GM23338 (cell line): ENCODE measurements around the gene AKNA. TPM values are rescaled to one million over a fixed set of nuclear protein-coding genes. Genes with fewer than 3 reads are reported as not detected.

Experiments used
- ATAC-seq: fragments of 200-7000 bp; cut with Tn5 transposase; 3 replicates; pipeline ENCODE4 v1.9.1; 2020
- DNase-seq: peaks from one replicate; pipeline ENCODE4 v3.0.0-alpha.2; 2015; ENCODE audit warnings: low spot score
- H2AFZ ChIP-seq: fragments of 200-600 bp; sonication (generic); 2 replicates; pipeline ENCODE4 v1.8.0; 2016; ENCODE audit warnings: antibody characterized with exemption, mild to moderate bottlenecking, moderate library complexity
- H3F3A ChIP-seq: fragments of 200-600 bp; sonication (generic); replicated peaks from 2 replicates; pipeline ENCODE4 v1.8.0; 2017; ENCODE audit warnings: antibody characterized with exemption, mixed run types, low read depth
- H3K27ac ChIP-seq: fragments of 200-600 bp; sonication (generic); 2 replicates; pipeline ENCODE4 v1.6.1; 2016; ENCODE audit warnings: low read depth
- H3K27me3 ChIP-seq: fragments of 200-600 bp; sonication (generic); 2 replicates; pipeline ENCODE4 v1.8.0; 2016; ENCODE audit warnings: mild to moderate bottlenecking, mixed run types, moderate library complexity; ENCODE audit not compliant: insufficient read depth
- H3K36me3 ChIP-seq: fragments of 200-600 bp; sonication (generic); 2 replicates; pipeline ENCODE4 v1.8.0; 2016; ENCODE audit warnings: mild to moderate bottlenecking; ENCODE audit not compliant: insufficient read depth
- H3K4me1 ChIP-seq: fragments of 200-600 bp; sonication (generic); 2 replicates; pipeline ENCODE4 v1.8.0; 2016; ENCODE audit warnings: mild to moderate bottlenecking, moderate library complexity; ENCODE audit not compliant: insufficient read depth
- H3K4me2 ChIP-seq: fragments of 200-600 bp; sonication (generic); 2 replicates; pipeline ENCODE4 v1.7.1; 2017; ENCODE audit warnings: mixed run types
- H3K4me3 ChIP-seq: fragments of 200-600 bp; sonication (generic); 2 replicates; pipeline ENCODE4 v1.6.1; 2016; ENCODE audit warnings: mixed run types
- H3K79me2 ChIP-seq: fragments of 200-600 bp; sonication (generic); replicated peaks from 2 replicates; pipeline ENCODE4 v1.8.0; 2017; ENCODE audit warnings: mild to moderate bottlenecking; ENCODE audit not compliant: insufficient read depth
- H3K9me2 ChIP-seq: fragments of 200-600 bp; sonication (generic); 2 replicates; pipeline ENCODE4 v1.8.0; 2017; ENCODE audit not compliant: insufficient read depth
- H4K20me1 ChIP-seq: fragments of 200-600 bp; sonication (generic); replicated peaks from 2 replicates; pipeline ENCODE4 v1.8.0; 2017; ENCODE audit warnings: mild to moderate bottlenecking; ENCODE audit not compliant: insufficient read depth
- H3K27ac Mint-ChIP-seq: 2 replicates; pipeline ENCODE4 v1.8.0; 2020; ENCODE audit warnings: inconsistent platforms, mild to moderate bottlenecking, moderate library complexity, mixed read lengths
- H3K27me3 Mint-ChIP-seq: 3 replicates; pipeline ENCODE4 v1.8.0; 2022; ENCODE audit warnings: low read depth, mild to moderate bottlenecking, moderate library complexity, mixed read lengths, inconsistent platforms; ENCODE audit not compliant: insufficient read depth, poor library complexity
- H3K36me3 Mint-ChIP-seq: 3 replicates; pipeline ENCODE4 v1.8.0; 2021; ENCODE audit warnings: low read depth, mild to moderate bottlenecking, inconsistent platforms, moderate library complexity, mixed read lengths
- H3K4me1 Mint-ChIP-seq: 3 replicates; pipeline ENCODE4 v1.8.0; 2020; ENCODE audit warnings: mild to moderate bottlenecking, inconsistent platforms, mixed read lengths
- H3K4me3 Mint-ChIP-seq: 3 replicates; pipeline ENCODE4 v1.8.0; 2021; ENCODE audit warnings: moderate library complexity, mild to moderate bottlenecking, inconsistent platforms, mixed read lengths
- H3K9me3 Mint-ChIP-seq: 3 replicates; pipeline ENCODE4 v1.8.0; 2020; ENCODE audit warnings: moderate library complexity, mild to moderate bottlenecking, inconsistent platforms, mixed read lengths
- CREB1 ChIP-seq: fragments of 250-450 bp; sonication (Bioruptor Pico); IDR thresholded peaks from 2 replicates; pipeline ENCODE4 v1.5.0; 2020; ENCODE audit warnings: low read depth, mild to moderate bottlenecking, moderate library complexity
- NANOG ChIP-seq: IDR thresholded peaks from 2 replicates; pipeline ENCODE4 v1.6.1; 2016; ENCODE audit warnings: antibody characterized with exemption, borderline replicate concordance
- STAT1 ChIP-seq: IDR thresholded peaks from one replicate; pipeline ENCODE4 v1.6.1; 2016; ENCODE audit warnings: antibody characterized with exemption; ENCODE audit not compliant: unreplicated experiment
- ZNF114 ChIP-seq: fragments of 250-450 bp; sonication (Bioruptor Pico); IDR thresholded peaks from 2 replicates; pipeline ENCODE4 v1.5.0; 2020; ENCODE audit warnings: mild to moderate bottlenecking, moderate library complexity
- ZNF331 ChIP-seq: fragments of 250-450 bp; sonication (Bioruptor Pico); IDR thresholded peaks from 2 replicates; pipeline ENCODE4 v1.5.0; 2020; ENCODE audit warnings: low read depth, mild to moderate bottlenecking, moderate library complexity
- polyA plus RNA-seq: library from polyadenylated mRNA; unstranded; fragments of >200 nt; fragmentation: Nextera tagmentation; extraction: Ambion mirVana; gene quantifications from 2 replicates; pipeline ENCODE4 v1.2.1, GENCODE V29; 2016
- total RNA-seq: library from RNA; depleted of rRNA; stranded (reverse); fragments of >200 nt; shearing (Covaris generic); gene quantifications from 2 replicates; pipeline ENCODE4 v1.2.3, GENCODE V29; 2014
- TF ChIP-seq, protein P1 (sequence below): fragments of 250-450 bp; sonication (Bioruptor Pico); IDR thresholded peaks from 2 replicates; pipeline ENCODE4 v1.5.0; 2020; ENCODE audit warnings: mild to moderate bottlenecking, moderate library complexity
- TF ChIP-seq, protein P2 (sequence below): IDR thresholded peaks from one replicate; pipeline ENCODE4 v1.6.1; 2018; ENCODE audit warnings: antibody characterized with exemption; ENCODE audit not compliant: unreplicated experiment

Gene AKNA
- total and polyA plus RNA-seq, 2 experiments from 2014 or later: 9.0 to 28.1 TPM

DNA sequence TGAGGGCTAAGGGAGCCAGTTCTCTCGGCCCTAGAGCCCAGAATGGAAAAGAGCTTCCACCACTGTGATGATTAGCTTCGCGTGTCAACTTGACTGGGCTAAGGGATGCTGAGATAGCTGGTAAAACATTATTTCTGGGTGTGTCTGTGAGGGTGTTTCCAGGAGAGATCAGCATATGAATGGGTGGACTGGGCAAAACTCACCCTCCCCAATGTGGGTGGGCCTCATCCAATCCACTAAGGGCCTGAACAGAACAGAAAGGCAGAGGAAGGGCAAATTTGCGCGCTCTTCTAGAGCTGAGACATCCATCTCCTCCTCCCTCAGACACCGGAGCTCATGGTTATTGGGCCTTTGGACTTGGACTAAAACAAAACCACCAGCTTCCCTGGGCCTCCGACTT lies 20.9 kb upstream of the AKNA start (continued):
- TF ChIP-seq, protein P1, sequence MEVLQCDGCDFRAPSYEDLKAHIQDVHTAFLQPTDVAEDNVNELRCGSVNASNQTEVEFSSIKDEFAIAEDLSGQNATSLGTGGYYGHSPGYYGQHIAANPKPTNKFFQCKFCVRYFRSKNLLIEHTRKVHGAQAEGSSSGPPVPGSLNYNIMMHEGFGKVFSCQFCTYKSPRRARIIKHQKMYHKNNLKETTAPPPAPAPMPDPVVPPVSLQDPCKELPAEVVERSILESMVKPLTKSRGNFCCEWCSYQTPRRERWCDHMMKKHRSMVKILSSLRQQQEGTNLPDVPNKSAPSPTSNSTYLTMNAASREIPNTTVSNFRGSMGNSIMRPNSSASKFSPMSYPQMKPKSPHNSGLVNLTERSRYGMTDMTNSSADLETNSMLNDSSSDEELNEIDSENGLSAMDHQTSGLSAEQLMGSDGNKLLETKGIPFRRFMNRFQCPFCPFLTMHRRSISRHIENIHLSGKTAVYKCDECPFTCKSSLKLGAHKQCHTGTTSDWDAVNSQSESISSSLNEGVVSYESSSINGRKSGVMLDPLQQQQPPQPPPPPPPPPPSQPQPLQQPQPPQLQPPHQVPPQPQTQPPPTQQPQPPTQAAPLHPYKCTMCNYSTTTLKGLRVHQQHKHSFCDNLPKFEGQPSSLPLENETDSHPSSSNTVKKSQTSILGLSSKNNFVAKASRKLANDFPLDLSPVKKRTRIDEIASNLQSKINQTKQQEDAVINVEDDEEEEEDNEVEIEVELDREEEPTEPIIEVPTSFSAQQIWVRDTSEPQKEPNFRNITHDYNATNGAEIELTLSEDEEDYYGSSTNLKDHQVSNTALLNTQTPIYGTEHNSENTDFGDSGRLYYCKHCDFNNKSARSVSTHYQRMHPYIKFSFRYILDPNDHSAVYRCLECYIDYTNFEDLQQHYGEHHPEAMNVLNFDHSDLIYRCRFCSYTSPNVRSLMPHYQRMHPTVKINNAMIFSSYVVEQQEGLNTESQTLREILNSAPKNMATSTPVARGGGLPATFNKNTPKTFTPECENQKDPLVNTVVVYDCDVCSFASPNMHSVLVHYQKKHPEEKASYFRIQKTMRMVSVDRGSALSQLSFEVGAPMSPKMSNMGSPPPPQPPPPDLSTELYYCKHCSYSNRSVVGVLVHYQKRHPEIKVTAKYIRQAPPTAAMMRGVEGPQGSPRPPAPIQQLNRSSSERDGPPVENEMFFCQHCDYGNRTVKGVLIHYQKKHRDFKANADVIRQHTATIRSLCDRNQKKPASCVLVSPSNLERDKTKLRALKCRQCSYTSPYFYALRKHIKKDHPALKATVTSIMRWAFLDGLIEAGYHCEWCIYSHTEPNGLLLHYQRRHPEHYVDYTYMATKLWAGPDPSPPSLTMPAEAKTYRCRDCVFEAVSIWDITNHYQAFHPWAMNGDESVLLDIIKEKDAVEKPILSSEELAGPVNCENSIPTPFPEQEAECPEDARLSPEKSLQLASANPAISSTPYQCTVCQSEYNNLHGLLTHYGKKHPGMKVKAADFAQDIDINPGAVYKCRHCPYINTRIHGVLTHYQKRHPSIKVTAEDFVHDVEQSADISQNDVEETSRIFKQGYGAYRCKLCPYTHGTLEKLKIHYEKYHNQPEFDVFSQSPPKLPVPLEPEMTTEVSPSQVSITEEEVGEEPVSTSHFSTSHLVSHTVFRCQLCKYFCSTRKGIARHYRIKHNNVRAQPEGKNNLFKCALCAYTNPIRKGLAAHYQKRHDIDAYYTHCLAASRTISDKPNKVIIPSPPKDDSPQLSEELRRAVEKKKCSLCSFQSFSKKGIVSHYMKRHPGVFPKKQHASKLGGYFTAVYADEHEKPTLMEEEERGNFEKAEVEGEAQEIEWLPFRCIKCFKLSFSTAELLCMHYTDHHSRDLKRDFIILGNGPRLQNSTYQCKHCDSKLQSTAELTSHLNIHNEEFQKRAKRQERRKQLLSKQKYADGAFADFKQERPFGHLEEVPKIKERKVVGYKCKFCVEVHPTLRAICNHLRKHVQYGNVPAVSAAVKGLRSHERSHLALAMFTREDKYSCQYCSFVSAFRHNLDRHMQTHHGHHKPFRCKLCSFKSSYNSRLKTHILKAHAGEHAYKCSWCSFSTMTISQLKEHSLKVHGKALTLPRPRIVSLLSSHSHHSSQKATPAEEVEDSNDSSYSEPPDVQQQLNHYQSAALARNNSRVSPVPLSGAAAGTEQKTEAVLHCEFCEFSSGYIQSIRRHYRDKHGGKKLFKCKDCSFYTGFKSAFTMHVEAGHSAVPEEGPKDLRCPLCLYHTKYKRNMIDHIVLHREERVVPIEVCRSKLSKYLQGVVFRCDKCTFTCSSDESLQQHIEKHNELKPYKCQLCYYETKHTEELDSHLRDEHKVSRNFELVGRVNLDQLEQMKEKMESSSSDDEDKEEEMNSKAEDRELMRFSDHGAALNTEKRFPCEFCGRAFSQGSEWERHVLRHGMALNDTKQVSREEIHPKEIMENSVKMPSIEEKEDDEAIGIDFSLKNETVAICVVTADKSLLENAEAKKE (CRISPR knock-in tag): no peak
- no peak for TF ChIP-seq ZNF114 (CRISPR knock-in tag)

DNA sequence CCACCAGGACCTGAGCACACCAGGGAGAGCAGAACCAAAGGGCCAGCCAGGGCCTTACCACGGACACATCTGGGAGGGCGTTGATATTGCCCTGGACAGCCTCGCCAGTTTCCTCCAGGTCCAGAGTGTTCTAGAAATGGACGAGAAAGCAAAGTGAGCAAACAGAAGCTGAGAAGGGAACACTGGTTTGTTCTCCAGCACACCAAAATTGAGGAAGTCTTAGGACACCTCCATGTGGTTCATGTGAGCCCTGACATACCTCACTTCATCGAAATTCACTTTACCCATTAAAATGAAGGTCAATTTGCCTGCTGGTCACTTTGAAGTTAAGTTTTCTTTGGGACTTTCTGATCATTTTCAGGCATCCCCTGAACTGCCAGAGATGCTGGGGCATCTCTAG lies 20.1 kb upstream of the AKNA start:
- H3K27ac Mint-ChIP-seq: no peak overlapping the region
- H3K36me3 ChIP-seq: no peaks in the 10 kb centered on the region
- H3K9me3 Mint-ChIP-seq: no peaks in the 10 kb centered on the region
- peaks cover 12% of the 10 kb centered on the region; the same call in 1 of the 2 replicates for H3K4me1 ChIP-seq
- no peak overlapping the region for H3K4me2 ChIP-seq
- H3K79me2 ChIP-seq: no peaks in the 10 kb centered on the region
- H3K4me1 Mint-ChIP-seq: peaks cover 36% of the 10 kb centered on the region
- no peak overlapping the region for H2AFZ ChIP-seq
- no peak overlapping the region for H3K4me3 Mint-ChIP-seq
- ATAC-seq: no peak
- no peaks in the 10 kb centered on the region for H3K9me2 ChIP-seq
- no peaks in the 10 kb centered on the region for H3K27me3 ChIP-seq
- no peaks in the 10 kb centered on the region for H3F3A ChIP-seq
- no peaks in the 10 kb centered on the region for H4K20me1 ChIP-seq
- H3K4me3 ChIP-seq: no peak overlapping the region
- H3K27ac ChIP-seq: no peak overlapping the region
- no peak for DNase-seq
- no peaks in the 10 kb centered on the region for H3K36me3 Mint-ChIP-seq
- peaks cover 11% of the 10 kb centered on the region for H3K27me3 Mint-ChIP-seq
- TF ChIP-seq CREB1 (CRISPR knock-in tag): no peak
- TF ChIP-seq, protein P2, sequence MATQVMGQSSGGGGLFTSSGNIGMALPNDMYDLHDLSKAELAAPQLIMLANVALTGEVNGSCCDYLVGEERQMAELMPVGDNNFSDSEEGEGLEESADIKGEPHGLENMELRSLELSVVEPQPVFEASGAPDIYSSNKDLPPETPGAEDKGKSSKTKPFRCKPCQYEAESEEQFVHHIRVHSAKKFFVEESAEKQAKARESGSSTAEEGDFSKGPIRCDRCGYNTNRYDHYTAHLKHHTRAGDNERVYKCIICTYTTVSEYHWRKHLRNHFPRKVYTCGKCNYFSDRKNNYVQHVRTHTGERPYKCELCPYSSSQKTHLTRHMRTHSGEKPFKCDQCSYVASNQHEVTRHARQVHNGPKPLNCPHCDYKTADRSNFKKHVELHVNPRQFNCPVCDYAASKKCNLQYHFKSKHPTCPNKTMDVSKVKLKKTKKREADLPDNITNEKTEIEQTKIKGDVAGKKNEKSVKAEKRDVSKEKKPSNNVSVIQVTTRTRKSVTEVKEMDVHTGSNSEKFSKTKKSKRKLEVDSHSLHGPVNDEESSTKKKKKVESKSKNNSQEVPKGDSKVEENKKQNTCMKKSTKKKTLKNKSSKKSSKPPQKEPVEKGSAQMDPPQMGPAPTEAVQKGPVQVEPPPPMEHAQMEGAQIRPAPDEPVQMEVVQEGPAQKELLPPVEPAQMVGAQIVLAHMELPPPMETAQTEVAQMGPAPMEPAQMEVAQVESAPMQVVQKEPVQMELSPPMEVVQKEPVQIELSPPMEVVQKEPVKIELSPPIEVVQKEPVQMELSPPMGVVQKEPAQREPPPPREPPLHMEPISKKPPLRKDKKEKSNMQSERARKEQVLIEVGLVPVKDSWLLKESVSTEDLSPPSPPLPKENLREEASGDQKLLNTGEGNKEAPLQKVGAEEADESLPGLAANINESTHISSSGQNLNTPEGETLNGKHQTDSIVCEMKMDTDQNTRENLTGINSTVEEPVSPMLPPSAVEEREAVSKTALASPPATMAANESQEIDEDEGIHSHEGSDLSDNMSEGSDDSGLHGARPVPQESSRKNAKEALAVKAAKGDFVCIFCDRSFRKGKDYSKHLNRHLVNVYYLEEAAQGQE: no peak
- no peak for TF ChIP-seq STAT1
- TF ChIP-seq NANOG: no peak
- TF ChIP-seq ZNF114 (CRISPR knock-in tag): no peak
- TF ChIP-seq ZNF331 (CRISPR knock-in tag): no peak
